Stimulated activated CD8-positive, alpha-beta memory T cell treated with anti-CD3 and anti-CD28 coated beads, Interleukin-15, amount 100 ng/mL, for 24 hours (primary cell): Measurements from ENCODE around the gene SERPINB1.
"Not testable (repeated sequence)": the region's sequence is repeated elsewhere in the genome, so short reads cannot be mapped to it uniquely, and the experiment has no call there.

Source experiments
- DNase-seq: peaks from one replicate; pipeline ENCODE4 v3.0.0-alpha.2; 2020; ENCODE audit warnings: low read depth

Gene SERPINB1

GRCh38 chr6:2865694-2866151 is 24.1 kb upstream of the SERPINB1 start:
- DNase-seq, result no peak

DNA sequence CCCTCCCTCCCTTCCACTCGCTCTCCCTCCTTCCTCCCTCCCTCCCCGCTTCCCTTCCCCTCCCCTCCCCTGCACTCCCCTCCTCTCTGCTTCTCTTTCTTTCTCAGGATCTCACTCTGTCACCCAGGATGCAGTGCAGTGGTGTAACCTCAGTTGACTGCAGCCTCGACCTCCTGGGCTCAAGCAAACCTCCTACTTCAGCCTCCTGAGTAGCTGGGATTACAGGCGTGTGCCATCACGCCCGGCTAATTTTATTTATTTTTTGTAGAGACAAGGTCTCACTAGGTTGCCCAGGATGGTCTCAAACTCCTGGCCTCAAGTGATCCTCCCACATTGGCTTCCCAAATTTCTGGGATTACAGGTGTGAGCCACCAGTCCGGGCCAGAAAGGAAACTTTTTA is 23.6 kb upstream of the SERPINB1 start:
- no peak for DNase-seq

DNA sequence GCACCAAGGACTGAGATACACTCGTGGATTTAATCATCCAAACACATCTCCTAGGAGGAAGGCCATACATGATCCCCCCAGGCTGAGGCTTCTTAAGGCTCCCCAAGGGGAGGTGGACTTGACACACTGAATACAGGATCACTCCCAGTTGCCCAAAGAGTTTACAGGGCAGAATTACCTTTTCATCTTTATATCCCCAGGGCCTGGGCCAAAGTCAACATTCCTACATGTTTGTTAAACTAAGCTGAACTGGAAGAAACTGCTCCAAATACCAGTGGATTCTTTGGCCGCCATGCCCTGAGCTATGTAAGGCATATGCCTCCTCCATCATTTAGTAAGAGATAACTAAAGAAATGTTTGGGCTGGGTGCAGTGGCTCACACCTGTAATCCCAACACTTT is 22.2 kb upstream of the SERPINB1 start:
- no peak for DNase-seq

DNA sequence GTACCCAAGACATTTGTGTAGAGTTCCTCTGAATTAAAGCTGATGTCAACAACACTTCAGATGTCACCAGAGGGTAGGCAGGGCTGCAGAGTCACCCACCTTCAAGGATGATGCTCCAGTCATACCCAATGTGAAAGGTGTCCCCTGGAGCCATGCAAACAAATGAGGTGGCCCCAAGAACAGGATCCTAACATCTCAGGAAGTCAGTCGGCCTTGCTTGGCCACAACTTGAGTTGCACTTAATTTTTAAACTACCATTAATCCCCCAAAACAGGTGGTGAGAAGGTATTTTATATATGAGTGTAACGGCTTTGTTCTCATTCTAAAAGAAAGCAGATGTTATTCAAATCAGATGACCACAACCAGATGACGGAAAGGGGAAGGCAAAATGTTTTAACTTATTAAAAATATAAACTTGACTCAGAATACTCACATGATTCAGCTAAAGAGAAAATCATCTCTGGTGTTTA is 21.1 kb upstream of the SERPINB1 start:
- no peak for DNase-seq

DNA sequence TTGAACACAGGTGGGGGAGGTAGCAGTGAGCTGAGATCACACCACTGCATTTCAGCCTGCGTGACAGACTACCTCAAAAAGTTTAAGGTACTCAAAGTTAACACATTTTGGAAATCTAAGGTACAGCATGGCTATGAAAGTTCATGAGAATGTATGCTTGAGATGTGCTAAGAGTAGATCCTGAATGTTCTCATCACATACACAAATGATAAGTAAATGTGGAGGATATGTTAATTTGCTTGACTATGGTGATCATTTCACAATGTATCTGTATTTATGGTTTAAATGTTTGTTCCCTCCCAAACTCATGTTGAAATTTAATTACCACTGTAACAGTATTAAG is 20.1 kb upstream of the SERPINB1 start:
- no peak for DNase-seq

- no peak for DNase-seq
These were observed 19.6 kb upstream of the SERPINB1 start for GRCh38 chr6:2861060-2861821.

GRCh38 chr6:2860706-2861059 is 19.0 kb upstream of the SERPINB1 start:
- not testable (repeated sequence) for DNase-seq

- DNase-seq, result not testable (repeated sequence)
These were observed 18.4 kb upstream of the SERPINB1 start for GRCh38 chr6:2859798-2860705.

GRCh38 chr6:2859185-2859700 is 17.6 kb upstream of the SERPINB1 start:
- no peak for DNase-seq

- no peak for DNase-seq
These were observed 16.1 kb upstream of the SERPINB1 start for GRCh38 chr6:2857580-2858337.

GRCh38 chr6:2857185-2857579 is 15.5 kb upstream of the SERPINB1 start:
- no peak for DNase-seq

DNA sequence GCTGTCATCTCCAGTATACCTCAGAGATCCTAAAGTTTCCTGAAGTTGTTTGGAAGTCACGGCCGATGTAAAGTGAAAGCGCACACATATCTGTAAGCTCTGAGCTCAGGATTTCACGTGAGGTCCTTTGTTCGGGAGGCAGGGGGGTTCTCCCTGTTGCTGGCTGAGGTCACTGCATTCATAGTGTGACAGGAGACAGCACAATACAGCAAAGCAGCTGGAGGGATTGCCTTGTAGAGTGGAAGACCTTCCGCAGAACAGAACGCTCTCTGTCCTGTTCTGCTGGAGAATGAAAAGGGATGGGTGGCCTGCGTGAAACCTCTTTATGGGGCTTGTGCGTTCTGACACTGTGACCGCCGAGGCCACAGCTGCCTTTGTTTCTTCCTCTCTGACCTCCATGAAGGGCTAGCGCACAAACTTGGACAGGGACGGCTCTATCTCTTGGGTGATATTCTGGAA is 13.4 kb upstream of the SERPINB1 start:
- DNase-seq, result no peak

GRCh38 chr6:2854396-2854982 is 12.8 kb upstream of the SERPINB1 start:
- no peak for DNase-seq

DNA sequence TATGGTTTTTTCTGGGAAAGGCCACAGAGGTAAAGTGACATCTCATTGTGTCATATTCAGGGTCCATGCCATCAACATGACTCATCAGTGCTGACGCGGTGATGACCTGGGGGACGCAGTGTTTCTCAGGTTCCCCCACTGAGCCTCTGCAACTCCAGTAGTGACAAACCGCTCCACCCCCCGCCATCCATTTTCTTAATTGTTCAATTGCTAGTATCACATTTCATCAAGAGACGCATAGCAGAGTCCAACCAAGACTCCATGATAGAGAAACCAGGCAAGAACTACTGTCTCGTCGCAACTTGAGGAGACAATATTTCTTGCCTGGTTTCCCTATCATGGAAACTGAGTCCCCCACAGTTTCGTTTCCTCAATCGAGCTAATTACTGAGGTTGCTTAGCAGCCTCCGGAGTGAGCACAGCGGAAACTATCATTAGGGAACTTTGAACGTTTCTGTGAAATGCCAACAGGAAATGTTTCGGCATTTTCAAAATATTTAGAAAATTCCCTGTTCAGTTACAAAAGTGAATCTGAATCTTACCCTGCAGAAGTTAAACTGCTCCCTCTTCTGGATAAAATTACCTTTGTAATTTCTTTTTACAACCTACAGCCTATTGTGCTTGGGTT is 12.2 kb upstream of the SERPINB1 start:
- DNase-seq, result no peak

GRCh38 chr6:2853378-2853768 is 11.7 kb upstream of the SERPINB1 start:
- not testable (repeated sequence) for DNase-seq

GRCh38 chr6:2852921-2853322 is 11.3 kb upstream of the SERPINB1 start:
- DNase-seq, result no peak

DNA sequence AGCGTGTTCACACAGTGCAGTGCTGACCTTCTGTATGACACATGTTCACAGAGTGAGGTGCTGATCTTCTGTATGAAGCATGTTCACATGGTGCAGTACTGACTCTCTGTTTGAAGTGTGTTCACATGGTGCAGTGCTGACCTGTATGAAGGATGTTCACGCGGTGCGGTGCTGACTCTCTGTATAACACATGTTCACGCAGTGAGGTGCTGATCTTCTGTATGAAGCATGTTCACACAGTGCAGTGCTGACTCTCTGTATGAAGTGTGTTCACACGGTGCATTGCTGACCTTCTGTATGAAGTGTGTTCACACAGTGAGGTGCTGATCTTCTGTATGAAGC is 10.8 kb upstream of the SERPINB1 start:
- no peak for DNase-seq

GRCh38 chr6:2851727-2852513 is 10.3 kb upstream of the SERPINB1 start:
- DNase-seq, result no peak

DNA sequence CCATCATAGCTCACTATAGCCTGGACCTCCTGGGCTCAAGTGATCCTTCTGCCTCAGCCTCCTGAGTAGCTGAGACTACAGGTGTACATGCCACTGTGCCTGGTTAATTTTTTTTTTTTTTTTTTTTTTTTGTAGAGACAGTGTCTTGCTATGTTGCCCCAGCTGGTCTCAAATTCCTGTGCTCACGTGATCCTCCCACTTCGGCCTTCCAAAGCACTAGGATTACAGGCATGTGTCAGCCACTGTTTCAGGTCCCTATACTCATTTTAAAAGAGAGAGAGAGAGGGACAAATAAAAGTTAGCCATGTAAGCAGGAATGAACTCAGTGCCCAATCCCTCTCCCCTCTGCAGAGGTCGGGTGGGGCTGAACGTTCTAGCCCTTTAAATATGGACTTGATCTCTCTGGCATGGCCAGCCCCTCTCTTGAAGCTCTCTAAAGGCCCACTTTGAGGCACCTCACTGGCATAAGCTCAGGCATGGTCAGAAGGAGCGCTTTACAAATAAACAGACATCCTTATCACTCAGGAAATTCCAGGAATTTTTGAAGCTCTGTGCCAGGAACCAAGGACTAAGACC is 9.0 kb upstream of the SERPINB1 start:
- no peak for DNase-seq

DNA sequence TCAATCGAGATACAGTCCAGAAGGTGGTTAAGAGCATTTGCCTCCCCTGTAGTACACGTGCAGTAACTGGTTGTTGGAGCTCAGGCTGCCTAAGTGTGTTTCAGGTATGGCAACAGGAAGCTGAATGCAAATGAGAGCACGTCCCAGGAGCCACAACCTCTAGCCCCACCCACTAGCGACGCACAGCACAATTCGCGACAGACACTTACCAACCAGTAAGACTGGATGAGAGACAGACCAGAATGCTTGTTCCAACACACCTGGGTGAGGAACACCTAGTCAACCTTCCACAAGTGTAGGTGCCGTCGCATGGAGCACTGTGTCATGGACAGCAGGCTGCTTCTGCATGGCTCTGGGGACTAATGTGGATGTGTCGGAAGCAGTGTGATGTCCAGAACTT is 7.2 kb upstream of the SERPINB1 start:
- DNase-seq, result no peak
